ENCODE data around the gene PUM2.
A peak's percentile ranks its signal among the peaks of the same experiment; 100 is the strongest.

Gene PUM2

GRCh38 chr2:20299113-20299512 is 51.5 kb downstream of the PUM2 start:
- DNase-seq (ENCODE audit: low read depth), result no peak
- no peak overlapping the region for H3K4me3 ChIP-seq (ENCODE audit: control insufficient read depth, low read depth, low read length)
- TF ChIP-seq CTCF (IDR thresholded peaks at IDR 0.05; ENCODE audit: control insufficient read depth, insufficient read depth, low read depth, low read length, missing control alignments), result no peak

GRCh38 chr2:20294231-20294630 is 56.4 kb downstream of the PUM2 start:
- no peak for DNase-seq (ENCODE audit: low read depth)
- TF ChIP-seq CTCF (IDR thresholded peaks at IDR 0.05; ENCODE audit: control insufficient read depth, insufficient read depth, low read depth, low read length, missing control alignments), result no peak

DNA sequence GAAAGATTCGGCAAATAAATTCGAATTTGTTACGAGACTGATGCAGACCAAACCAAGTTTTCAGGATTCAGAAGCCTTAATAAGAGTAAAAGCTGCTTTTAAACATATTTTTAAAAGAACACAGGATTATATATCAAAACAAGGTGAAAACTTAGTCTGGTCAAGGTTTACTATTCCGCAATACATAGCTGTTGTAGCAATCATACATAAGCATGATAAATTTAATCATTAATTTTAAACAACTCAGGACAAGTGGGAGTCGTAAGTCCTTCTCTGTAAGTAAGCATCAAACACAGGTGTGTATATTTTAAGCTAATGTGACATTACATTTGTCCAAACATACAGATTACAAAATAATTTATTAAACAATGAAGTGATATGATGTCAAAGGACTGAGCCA is 57.7 kb downstream of the PUM2 start:
- no peak for TF ChIP-seq CTCF (IDR thresholded peaks at IDR 0.05; ENCODE audit: control insufficient read depth, insufficient read depth, low read depth, low read length, missing control alignments)
- H3K4me3 ChIP-seq (ENCODE audit: control insufficient read depth, low read depth, low read length), result no peak overlapping the region
- DNase-seq (ENCODE audit: low read depth), result no peak

More at GRCh38 chr2:20294231-20294630, 56.4 kb downstream of the PUM2 start:
- no peak overlapping the region for H3K4me3 ChIP-seq (ENCODE audit: control insufficient read depth, low read depth, low read length)

GRCh38 chr2:20291846-20292408 is 58.7 kb downstream of the PUM2 start:
- DNase-seq (ENCODE audit: low read depth), result no peak
- no peak for TF ChIP-seq CTCF (IDR thresholded peaks at IDR 0.05; ENCODE audit: control insufficient read depth, insufficient read depth, low read depth, low read length, missing control alignments)
- no peak overlapping the region for H3K4me3 ChIP-seq (ENCODE audit: control insufficient read depth, low read depth, low read length)

- peak; percentile 78 for TF ChIP-seq CTCF (IDR thresholded peaks at IDR 0.05; ENCODE audit: control insufficient read depth, insufficient read depth, low read depth, low read length, missing control alignments)
- no peak overlapping the region for H3K4me3 ChIP-seq (ENCODE audit: control insufficient read depth, low read depth, low read length)
- peak; percentile 49 for DNase-seq (ENCODE audit: low read depth)
Measured at GRCh38 chr2:20291106-20291564, 59.5 kb downstream of the PUM2 start.

- DNase-seq (ENCODE audit: low read depth), result no peak
- H3K4me3 ChIP-seq (ENCODE audit: control insufficient read depth, low read depth, low read length), result no peak overlapping the region
- TF ChIP-seq CTCF (IDR thresholded peaks at IDR 0.05; ENCODE audit: control insufficient read depth, insufficient read depth, low read depth, low read length, missing control alignments), result no peak
Measured at GRCh38 chr2:20288642-20289340, 61.9 kb downstream of the PUM2 start.

All from AG09309 (cell line).